Ishikawa (cell line): ENCODE data around the gene ABLIM2.

Source experiments
- CEBPB ChIP-seq: IDR thresholded peaks from 2 replicates; pipeline ENCODE4 v1.6.1; 2012
- CREB1 ChIP-seq: IDR thresholded peaks from 2 replicates; pipeline ENCODE4 v1.6.1; 2012; ENCODE audit warnings: low read depth
- EGR1 ChIP-seq: IDR thresholded peaks from 2 replicates; pipeline ENCODE4 v1.6.1; 2012
- EP300 ChIP-seq: IDR thresholded peaks from 2 replicates; pipeline ENCODE4 v1.6.1; 2012; ENCODE audit warnings: borderline replicate concordance
- FOXM1 ChIP-seq: IDR thresholded peaks from 2 replicates; pipeline ENCODE4 v1.6.1; 2012; ENCODE audit warnings: low read depth, borderline replicate concordance
- MAX ChIP-seq: IDR thresholded peaks from 2 replicates; pipeline ENCODE4 v1.6.1; 2012
- NFIC ChIP-seq: IDR thresholded peaks from 2 replicates; pipeline ENCODE4 v1.6.1; 2012
- TCF12 ChIP-seq: IDR thresholded peaks from 2 replicates; pipeline ENCODE4 v1.6.1; 2012; ENCODE audit warnings: low read depth

GRCh38 chr4:8148785-8149435 is 9.7 kb downstream of the ABLIM2 start:
- no peak for TF ChIP-seq MAX
- no peak for TF ChIP-seq FOXM1
- TF ChIP-seq EGR1: no peak
- no peak for TF ChIP-seq EP300
- TF ChIP-seq CREB1: no peak
- TF ChIP-seq NFIC: no peak
- TF ChIP-seq CEBPB: no peak
- no peak for TF ChIP-seq TCF12
